GM19395 (cell line): ENCODE data around the gene GJB1.
"Not testable (repeated sequence)": the region's sequence is repeated elsewhere in the genome, so short reads cannot be mapped to it uniquely, and the experiment has no call there.

ENCODE experiments used
- ATAC-seq: cut with Tn5 transposase; IDR thresholded peaks from one replicate; pipeline ENCODE4 v1.9.1; 2021; ENCODE audit warnings: mild to moderate bottlenecking, moderate library complexity; ENCODE audit not compliant: unreplicated experiment

The GJB1 gene

GRCh38 chrX:71222929-71223328 is at the start of gene GJB1:
GJB1 (plus strand) TSS chrX:71223224; CDS start chrX:71223708, 484 bp downstream.
- no peak for ATAC-seq

GRCh38 chrX:71173440-71173839 is 49.6 kb upstream of the GJB1 start:
- no peak for ATAC-seq

GRCh38 chrX:71174795-71175194 is 48.2 kb upstream of the GJB1 start:
- no peak for ATAC-seq

GRCh38 chrX:71175531-71175930 is 47.5 kb upstream of the GJB1 start:
- ATAC-seq = no peak

- ATAC-seq = no peak
Measured at GRCh38 chrX:71177327-71177726, 45.7 kb upstream of the GJB1 start.

GRCh38 chrX:71178908-71179307 is 44.1 kb upstream of the GJB1 start:
- no peak for ATAC-seq

GRCh38 chrX:71180579-71181265 is 42.3 kb upstream of the GJB1 start:
- not testable (repeated sequence) for ATAC-seq

- ATAC-seq = peak; percentile 54
Measured at GRCh38 chrX:71181558-71181909, 41.5 kb upstream of the GJB1 start.

- ATAC-seq = peak; percentile 85
Measured at GRCh38 chrX:71181910-71182799, 40.9 kb upstream of the GJB1 start.

- no peak for ATAC-seq
Measured at GRCh38 chrX:71182871-71183270, 40.2 kb upstream of the GJB1 start.

- no peak for ATAC-seq
Measured at GRCh38 chrX:71183341-71183740, 39.7 kb upstream of the GJB1 start.

- no peak for ATAC-seq
Measured at GRCh38 chrX:71184092-71184491, 38.9 kb upstream of the GJB1 start.

GRCh38 chrX:71184803-71185495 is 38.1 kb upstream of the GJB1 start:
- ATAC-seq = no peak

- no peak for ATAC-seq
Measured at GRCh38 chrX:71191248-71191647, 31.8 kb upstream of the GJB1 start.

GRCh38 chrX:71195964-71196649 is 26.9 kb upstream of the GJB1 start:
- ATAC-seq = peak; percentile 59

GRCh38 chrX:71198066-71198465 is 25.0 kb upstream of the GJB1 start:
- ATAC-seq = peak; percentile 67

- no peak for ATAC-seq
Measured at GRCh38 chrX:71199252-71200008, 23.6 kb upstream of the GJB1 start.

- no peak for ATAC-seq
Measured at GRCh38 chrX:71210816-71211215, 12.2 kb upstream of the GJB1 start.

- ATAC-seq = no peak
Measured at GRCh38 chrX:71212536-71212935, 10.5 kb upstream of the GJB1 start.

GRCh38 chrX:71214152-71214551 is 8.9 kb upstream of the GJB1 start:
- ATAC-seq = no peak
